ENCODE measurements around the gene ARHGAP10.

Gene ARHGAP10

GRCh38 chr4:147768113-147768512 is 36.2 kb downstream of the ARHGAP10 start:
- DNase-seq (ENCODE audit: low spot score), result no peak

GRCh38 chr4:147769386-147769785 is 37.5 kb downstream of the ARHGAP10 start:
- no peak for DNase-seq (ENCODE audit: low spot score)

- DNase-seq (ENCODE audit: low spot score), result no peak
These were observed 38.9 kb downstream of the ARHGAP10 start for GRCh38 chr4:147770831-147771230.

GRCh38 chr4:147772056-147772455 is 40.2 kb downstream of the ARHGAP10 start:
- DNase-seq (ENCODE audit: low spot score), result no peak

- no peak for DNase-seq (ENCODE audit: low spot score)
These were observed 40.6 kb downstream of the ARHGAP10 start for GRCh38 chr4:147772459-147772969.

- no peak for DNase-seq (ENCODE audit: low spot score)
These were observed 41.6 kb downstream of the ARHGAP10 start for GRCh38 chr4:147773261-147774184.

- no peak for DNase-seq (ENCODE audit: low spot score)
These were observed 44.8 kb downstream of the ARHGAP10 start for GRCh38 chr4:147776716-147777115.

- DNase-seq (ENCODE audit: low spot score), result no peak
These were observed 45.7 kb downstream of the ARHGAP10 start for GRCh38 chr4:147777456-147778091.

- DNase-seq (ENCODE audit: low spot score), result no peak
These were observed 47.1 kb downstream of the ARHGAP10 start for GRCh38 chr4:147778942-147779341.

GRCh38 chr4:147779451-147779850 is 47.6 kb downstream of the ARHGAP10 start:
- DNase-seq (ENCODE audit: low spot score), result peak; percentile 15

- DNase-seq (ENCODE audit: low spot score), result no peak
These were observed 48.4 kb downstream of the ARHGAP10 start for GRCh38 chr4:147780137-147780777.

GRCh38 chr4:147782087-147782781 is 50.3 kb downstream of the ARHGAP10 start:
- no peak for DNase-seq (ENCODE audit: low spot score)

GRCh38 chr4:147785129-147785528 is 53.2 kb downstream of the ARHGAP10 start:
- DNase-seq (ENCODE audit: low spot score), result no peak

GRCh38 chr4:147786031-147786430 is 54.1 kb downstream of the ARHGAP10 start:
- peak; percentile 25 for DNase-seq (ENCODE audit: low spot score)

- no peak for DNase-seq (ENCODE audit: low spot score)
These were observed 54.6 kb downstream of the ARHGAP10 start for GRCh38 chr4:147786531-147786930.

GRCh38 chr4:147787204-147787603 is 55.3 kb downstream of the ARHGAP10 start:
- DNase-seq (ENCODE audit: low spot score), result no peak

- no peak for DNase-seq (ENCODE audit: low spot score)
These were observed 56.9 kb downstream of the ARHGAP10 start for GRCh38 chr4:147788791-147789190.

- DNase-seq (ENCODE audit: low spot score), result no peak
These were observed 57.7 kb downstream of the ARHGAP10 start for GRCh38 chr4:147789596-147789995.

- no peak for DNase-seq (ENCODE audit: low spot score)
These were observed 58.5 kb downstream of the ARHGAP10 start for GRCh38 chr4:147790412-147790811.

- no peak for DNase-seq (ENCODE audit: low spot score)
These were observed 59.5 kb downstream of the ARHGAP10 start for GRCh38 chr4:147791341-147791740.

GRCh38 chr4:147791865-147792264 is 60.0 kb downstream of the ARHGAP10 start:
- DNase-seq (ENCODE audit: low spot score), result no peak

All from germinal center (tissue), 1 donor.